Skeletal muscle satellite cell (primary cell): ENCODE results near the gene HARBI1.

Experiments
- H3K27me3 ChIP-seq: 2 replicates; pipeline ENCODE4 v1.7.0; 2013; ENCODE audit warnings: low read length; ENCODE audit not compliant: control insufficient read depth, insufficient read depth
- H3K36me3 ChIP-seq: 2 replicates; pipeline ENCODE4 v1.7.0; 2013; ENCODE audit warnings: mild to moderate bottlenecking, control low read depth, low read length; ENCODE audit not compliant: insufficient read depth
- H3K4me1 ChIP-seq: 2 replicates; pipeline ENCODE4 v1.7.0; 2013; ENCODE audit warnings: low read length; ENCODE audit not compliant: control insufficient read depth, insufficient read depth
- H3K4me2 ChIP-seq: 2 replicates; pipeline ENCODE4 v1.7.0; 2013; ENCODE audit warnings: mild to moderate bottlenecking, low read length
- H3K4me3 ChIP-seq: 2 replicates; pipeline ENCODE4 v1.7.0; 2013; ENCODE audit warnings: low read length
- H3K9ac ChIP-seq: 2 replicates; pipeline ENCODE4 v1.7.0; 2013; ENCODE audit warnings: mild to moderate bottlenecking, low read depth, low read length, moderate library complexity
- H3K9me3 ChIP-seq: replicated peaks from 2 replicates; pipeline ENCODE4 v1.7.0; 2013; ENCODE audit warnings: mild to moderate bottlenecking, control low read depth, low read length

Gene HARBI1

GRCh38 chr11:46607516-46607915, 9.5 kb downstream of the HARBI1 start:
- H3K4me2 ChIP-seq: no peak overlapping the region
- no peaks in the 10 kb centered on the region for H3K27me3 ChIP-seq
- H3K36me3 ChIP-seq: peaks cover 4% of the 10 kb centered on the region
- H3K4me1 ChIP-seq: no peaks in the 10 kb centered on the region
- no peaks in the 10 kb centered on the region for H3K9me3 ChIP-seq
- no peak overlapping the region for H3K9ac ChIP-seq
- H3K4me3 ChIP-seq: no peak overlapping the region

- H3K4me3 ChIP-seq: no peak overlapping the region
- H3K27me3 ChIP-seq: no peaks in the 10 kb centered on the region
- H3K4me2 ChIP-seq: no peak overlapping the region
- no peaks in the 10 kb centered on the region for H3K9me3 ChIP-seq
- peaks cover 4% of the 10 kb centered on the region for H3K36me3 ChIP-seq
- no peak overlapping the region for H3K9ac ChIP-seq
- H3K4me1 ChIP-seq: peaks cover 2% of the 10 kb centered on the region
Measured at GRCh38 chr11:46604796-46605195, 12.2 kb downstream of the HARBI1 start.

- Histone ChIP-seq H3K9ac (no peak overlapping the region), H3K27me3 (no peaks in the 10 kb centered on the region), H3K36me3 (peaks cover 4% of the 10 kb centered on the region)
Measured at GRCh38 chr11:46603704-46604308, 13.2 kb downstream of the HARBI1 start.

DNA sequence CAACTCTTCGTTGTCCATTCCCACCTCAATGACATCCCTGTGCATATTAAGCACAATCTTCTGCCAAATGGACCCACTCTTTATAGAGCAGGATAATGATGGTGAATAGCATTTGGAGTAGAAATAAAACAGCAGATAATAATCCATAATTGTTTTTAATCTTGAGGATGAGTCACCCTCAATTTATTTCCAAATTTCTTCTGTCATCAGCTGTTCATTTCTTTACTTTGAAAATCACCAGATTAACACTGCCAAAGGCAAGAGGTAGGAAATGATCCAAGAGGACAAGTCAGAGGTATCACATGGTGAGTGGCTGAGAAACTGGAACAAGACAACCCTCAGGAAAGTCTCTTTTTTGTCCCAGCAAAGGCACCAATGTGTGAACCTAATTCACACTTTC, 15.9 kb downstream of the HARBI1 start:
- Histone ChIP-seq H3K36me3 (peaks cover 4% of the 10 kb centered on the region), H3K4me1 (peaks cover 11% of the 10 kb centered on the region), H3K27me3 (no peaks in the 10 kb centered on the region), H3K4me2 (no peak overlapping the region), H3K9me3 (no peaks in the 10 kb centered on the region), H3K4me3 (no peak overlapping the region), H3K9ac (no peak overlapping the region)

More at GRCh38 chr11:46603704-46604308, 13.2 kb downstream of the HARBI1 start:
- Histone ChIP-seq H3K9me3 (no peaks in the 10 kb centered on the region), H3K4me2 (no peak overlapping the region), H3K4me1 (peaks cover 2% of the 10 kb centered on the region), H3K4me3 (no peak overlapping the region)

DNA sequence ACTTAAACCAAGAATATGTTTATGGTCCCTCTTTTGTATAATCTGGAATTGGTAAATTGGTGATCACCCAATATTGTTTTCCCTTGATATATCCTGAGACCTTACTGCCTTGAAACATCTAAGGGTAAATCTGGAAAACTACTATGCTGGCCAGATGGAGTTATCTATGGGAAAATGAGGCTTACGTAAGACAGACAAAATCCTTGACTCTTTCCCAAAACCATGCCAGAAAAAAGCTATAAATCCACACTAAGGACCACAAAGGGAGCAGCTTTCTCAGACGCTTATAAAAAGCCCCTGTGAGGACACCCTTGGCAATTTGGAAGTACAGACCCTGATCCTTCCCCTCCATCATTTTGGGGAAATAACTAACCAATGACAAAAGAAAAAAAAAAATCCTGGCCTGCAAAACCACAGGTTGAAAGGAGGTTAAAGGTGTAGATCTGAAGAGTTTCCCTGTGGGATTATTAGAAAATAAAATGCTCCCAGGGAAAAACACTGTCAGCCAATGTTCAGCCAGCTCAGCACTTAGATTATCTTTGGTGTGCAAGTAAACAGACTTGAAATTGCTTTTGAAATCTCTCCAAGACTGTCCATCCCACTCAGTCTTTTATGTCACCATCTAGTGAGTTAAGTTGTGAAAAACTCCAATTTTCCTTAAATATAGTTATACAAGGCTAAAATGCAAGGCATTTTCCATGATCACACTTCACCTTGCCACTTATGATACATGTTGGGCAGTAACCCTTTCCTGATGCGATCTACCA, 16.6 kb downstream of the HARBI1 start:
- no peak overlapping the region for H3K4me2 ChIP-seq

DNA sequence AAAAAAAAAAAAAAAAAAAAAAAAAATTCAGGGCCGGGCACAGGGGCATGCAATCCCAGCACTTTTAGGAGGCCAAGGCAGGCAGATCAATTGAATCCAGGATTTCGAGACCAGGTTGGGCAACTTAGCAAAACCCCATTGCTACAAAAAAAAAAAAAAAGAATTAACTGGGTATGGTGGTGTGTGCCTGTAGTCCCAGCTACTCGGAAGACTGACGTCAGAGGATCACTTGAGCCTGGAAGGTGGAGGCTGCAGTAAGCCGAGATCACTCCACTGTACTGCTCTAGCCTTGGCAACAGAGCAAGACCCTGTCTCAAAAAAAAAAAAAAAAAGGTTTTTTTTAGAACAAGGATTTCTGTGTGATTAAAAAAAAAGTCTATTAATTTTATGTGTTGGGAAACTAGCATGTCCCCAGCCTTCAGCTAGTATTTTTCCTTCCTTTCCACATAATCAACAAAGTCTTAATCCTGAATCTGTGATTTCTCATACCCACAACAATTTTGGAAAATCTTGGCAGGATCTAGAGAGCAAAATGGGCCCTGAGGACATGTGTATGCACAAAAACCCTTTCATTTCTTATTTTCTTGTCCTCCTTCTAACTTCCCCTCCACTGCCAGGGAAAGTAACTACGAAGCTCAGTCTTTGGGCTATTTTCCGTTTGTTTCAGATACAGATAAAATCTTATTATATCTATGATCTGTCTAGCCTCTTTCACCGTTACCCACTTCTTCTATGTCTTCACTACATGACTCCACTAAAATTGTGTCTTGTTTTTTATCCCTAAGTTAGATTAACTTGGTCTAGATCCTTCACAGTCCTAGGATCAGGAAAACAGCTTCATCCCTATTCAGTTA, 17.5 kb downstream of the HARBI1 start:
- Histone ChIP-seq H3K27me3 (no peaks in the 10 kb centered on the region), H3K4me3 (no peak overlapping the region), H3K4me1 (peaks cover 11% of the 10 kb centered on the region), H3K9ac (no peak overlapping the region), H3K36me3 (peaks cover 4% of the 10 kb centered on the region), H3K4me2 (no peak overlapping the region), H3K9me3 (no peaks in the 10 kb centered on the region)

More for the DNA sequence above, 16.6 kb downstream of the HARBI1 start:
- H3K4me3 ChIP-seq: no peak overlapping the region
- peaks cover 11% of the 10 kb centered on the region for H3K4me1 ChIP-seq
- no peak overlapping the region for H3K9ac ChIP-seq
- no peaks in the 10 kb centered on the region for H3K9me3 ChIP-seq
- H3K36me3 ChIP-seq: peaks cover 4% of the 10 kb centered on the region
- H3K27me3 ChIP-seq: no peaks in the 10 kb centered on the region

- H3K4me2 ChIP-seq: peak overlapping the region; percentile 8
- no peak overlapping the region for H3K9ac ChIP-seq
- H3K4me1 ChIP-seq: peaks cover 17% of the 10 kb centered on the region
- no peaks in the 10 kb centered on the region for H3K36me3 ChIP-seq
- H3K9me3 ChIP-seq: no peaks in the 10 kb centered on the region
- H3K4me3 ChIP-seq: no peak overlapping the region
- H3K27me3 ChIP-seq: no peaks in the 10 kb centered on the region
Measured at GRCh38 chr11:46597609-46598219, 19.3 kb downstream of the HARBI1 start.

GRCh38 chr11:46597155-46597554, 19.9 kb downstream of the HARBI1 start:
- Histone ChIP-seq H3K27me3 (no peaks in the 10 kb centered on the region), H3K9ac (no peak overlapping the region), H3K4me3 (no peak overlapping the region), H3K4me2 (no peak overlapping the region), H3K4me1 (peaks cover 17% of the 10 kb centered on the region), H3K36me3 (no peaks in the 10 kb centered on the region), H3K9me3 (no peaks in the 10 kb centered on the region)

GRCh38 chr11:46594785-46595184, 22.2 kb downstream of the HARBI1 start:
- H3K27me3 ChIP-seq: no peaks in the 10 kb centered on the region
- no peak overlapping the region for H3K4me3 ChIP-seq
- H3K4me2 ChIP-seq: peak overlapping the region; percentile 95
- H3K9me3 ChIP-seq: no peaks in the 10 kb centered on the region
- no peak overlapping the region for H3K9ac ChIP-seq
- H3K36me3 ChIP-seq: no peaks in the 10 kb centered on the region
- peaks cover 18% of the 10 kb centered on the region for H3K4me1 ChIP-seq

GRCh38 chr11:46594374-46594700, 22.7 kb downstream of the HARBI1 start:
- no peaks in the 10 kb centered on the region for H3K36me3 ChIP-seq
- no peaks in the 10 kb centered on the region for H3K9me3 ChIP-seq
- H3K27me3 ChIP-seq: no peaks in the 10 kb centered on the region
- H3K9ac ChIP-seq: peak overlapping the region; percentile 92
- peak overlapping the region; percentile 95 for H3K4me2 ChIP-seq
- H3K4me3 ChIP-seq: peak overlapping the region; percentile 89
- peaks cover 18% of the 10 kb centered on the region for H3K4me1 ChIP-seq
